Glutamatergic neuron (in vitro differentiated cells): ENCODE results near the gene RBBP4. TPM values are rescaled to one million over a fixed set of nuclear protein-coding genes. Genes with fewer than 3 reads are reported as not detected.

ENCODE experiments used
- DNase-seq: peaks from one replicate; pipeline ENCODE4 v3.0.0; 2022
- H3K27ac Mint-ChIP-seq: one replicate; pipeline ENCODE4 v1.8.0; 2020; ENCODE audit warnings: mild to moderate bottlenecking, mixed read lengths, inconsistent platforms; ENCODE audit not compliant: unreplicated experiment
- H3K27me3 Mint-ChIP-seq: one replicate; pipeline ENCODE4 v1.8.0; 2020; ENCODE audit warnings: mild to moderate bottlenecking, moderate library complexity, mixed read lengths, inconsistent platforms; ENCODE audit not compliant: unreplicated experiment
- H3K36me3 Mint-ChIP-seq: one replicate; pipeline ENCODE4 v1.8.0; 2020; ENCODE audit warnings: mild to moderate bottlenecking, mixed read lengths, inconsistent platforms; ENCODE audit not compliant: unreplicated experiment
- H3K4me1 Mint-ChIP-seq: one replicate; pipeline ENCODE4 v1.8.0; 2020; ENCODE audit warnings: mild to moderate bottlenecking, low read depth, mixed read lengths, inconsistent platforms; ENCODE audit not compliant: unreplicated experiment
- H3K4me3 Mint-ChIP-seq: one replicate; pipeline ENCODE4 v1.8.0; 2020; ENCODE audit warnings: mild to moderate bottlenecking, mixed read lengths, inconsistent platforms; ENCODE audit not compliant: unreplicated experiment
- H3K9me3 Mint-ChIP-seq: one replicate; pipeline ENCODE4 v1.8.0; 2020; ENCODE audit warnings: mild to moderate bottlenecking, moderate library complexity, mixed read lengths, inconsistent platforms; ENCODE audit not compliant: unreplicated experiment
- total RNA-seq: library from RNA; stranded (reverse); fragmentation: NEBNext Ultra II Directional; extraction: Animal tissue kit (Norgen Biotek cat#: 25700); gene quantifications from one replicate; pipeline ENCODE4 v1.2.1, GENCODE V29; 2021; ENCODE audit not compliant: unreplicated experiment
- TF ChIP-seq, protein P1 (sequence below): fragments of 200-600 bp; sonication (generic); IDR thresholded peaks from one replicate; pipeline ENCODE4 v1.5.0; 2021; ENCODE audit not compliant: partially characterized antibody, unreplicated experiment

Gene RBBP4
- total RNA-seq, 1 donor from 2014 or later: 332 TPM

DNA sequence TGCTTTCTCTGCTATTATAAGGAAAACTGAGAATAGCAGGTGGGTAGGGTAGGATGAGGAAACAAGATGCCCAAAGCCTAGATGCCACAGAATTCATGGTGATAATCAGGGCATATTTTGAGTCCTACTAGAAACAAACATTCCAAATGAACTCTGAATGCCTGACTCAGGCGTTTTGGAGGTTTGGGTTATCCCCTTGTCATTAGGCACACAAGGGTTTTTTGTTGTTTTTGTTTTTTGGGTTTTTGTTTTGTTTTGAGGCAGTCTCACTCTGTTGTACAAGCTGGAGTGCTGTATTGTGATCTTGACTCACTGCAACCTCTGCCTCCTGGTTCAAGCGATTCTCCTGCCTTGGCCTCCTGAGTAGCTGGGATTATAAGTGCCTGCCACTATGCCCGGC lies 32.4 kb downstream of the RBBP4 start:
- H3K36me3 Mint-ChIP-seq: no peaks in the 10 kb centered on the region
- no peak for DNase-seq
- no peaks in the 10 kb centered on the region for H3K4me1 Mint-ChIP-seq
- TF ChIP-seq, protein P1, sequence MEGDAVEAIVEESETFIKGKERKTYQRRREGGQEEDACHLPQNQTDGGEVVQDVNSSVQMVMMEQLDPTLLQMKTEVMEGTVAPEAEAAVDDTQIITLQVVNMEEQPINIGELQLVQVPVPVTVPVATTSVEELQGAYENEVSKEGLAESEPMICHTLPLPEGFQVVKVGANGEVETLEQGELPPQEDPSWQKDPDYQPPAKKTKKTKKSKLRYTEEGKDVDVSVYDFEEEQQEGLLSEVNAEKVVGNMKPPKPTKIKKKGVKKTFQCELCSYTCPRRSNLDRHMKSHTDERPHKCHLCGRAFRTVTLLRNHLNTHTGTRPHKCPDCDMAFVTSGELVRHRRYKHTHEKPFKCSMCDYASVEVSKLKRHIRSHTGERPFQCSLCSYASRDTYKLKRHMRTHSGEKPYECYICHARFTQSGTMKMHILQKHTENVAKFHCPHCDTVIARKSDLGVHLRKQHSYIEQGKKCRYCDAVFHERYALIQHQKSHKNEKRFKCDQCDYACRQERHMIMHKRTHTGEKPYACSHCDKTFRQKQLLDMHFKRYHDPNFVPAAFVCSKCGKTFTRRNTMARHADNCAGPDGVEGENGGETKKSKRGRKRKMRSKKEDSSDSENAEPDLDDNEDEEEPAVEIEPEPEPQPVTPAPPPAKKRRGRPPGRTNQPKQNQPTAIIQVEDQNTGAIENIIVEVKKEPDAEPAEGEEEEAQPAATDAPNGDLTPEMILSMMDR: no peak
- no peak overlapping the region for H3K4me3 Mint-ChIP-seq
- no peak overlapping the region for H3K27ac Mint-ChIP-seq
- peaks cover 1% of the 10 kb centered on the region for H3K27me3 Mint-ChIP-seq
- no peaks in the 10 kb centered on the region for H3K9me3 Mint-ChIP-seq

GRCh38 chr1:32684167-32684811 lies 33.3 kb downstream of the RBBP4 start:
- Mint-ChIP-seq H3K27me3 (peaks cover 1% of the 10 kb centered on the region), H3K4me3 (no peak overlapping the region), H3K36me3 (no peaks in the 10 kb centered on the region), H3K27ac (no peak overlapping the region), H3K4me1 (no peaks in the 10 kb centered on the region), H3K9me3 (no peaks in the 10 kb centered on the region)
- TF ChIP-seq, protein P1: no peak
- no peak for DNase-seq

- peak overlapping the region; percentile 5 for H3K27ac Mint-ChIP-seq
- no peak for DNase-seq
Measured at GRCh38 chr1:32685498-32685897, 34.5 kb downstream of the RBBP4 start.

GRCh38 chr1:32686387-32686786 lies 35.4 kb downstream of the RBBP4 start:
- H3K9me3 Mint-ChIP-seq: no peaks in the 10 kb centered on the region
- no peak overlapping the region for H3K27ac Mint-ChIP-seq
- H3K27me3 Mint-ChIP-seq: peaks cover 1% of the 10 kb centered on the region
- no peaks in the 10 kb centered on the region for H3K4me1 Mint-ChIP-seq
- H3K4me3 Mint-ChIP-seq: no peak overlapping the region
- TF ChIP-seq, protein P1: no peak
- DNase-seq: no peak
- no peaks in the 10 kb centered on the region for H3K36me3 Mint-ChIP-seq

More at GRCh38 chr1:32685498-32685897, 34.5 kb downstream of the RBBP4 start:
- Mint-ChIP-seq H3K4me3 (no peak overlapping the region), H3K4me1 (no peaks in the 10 kb centered on the region), H3K9me3 (no peaks in the 10 kb centered on the region), H3K36me3 (no peaks in the 10 kb centered on the region), H3K27me3 (peaks cover 1% of the 10 kb centered on the region)
- TF ChIP-seq, protein P1: no peak

DNA sequence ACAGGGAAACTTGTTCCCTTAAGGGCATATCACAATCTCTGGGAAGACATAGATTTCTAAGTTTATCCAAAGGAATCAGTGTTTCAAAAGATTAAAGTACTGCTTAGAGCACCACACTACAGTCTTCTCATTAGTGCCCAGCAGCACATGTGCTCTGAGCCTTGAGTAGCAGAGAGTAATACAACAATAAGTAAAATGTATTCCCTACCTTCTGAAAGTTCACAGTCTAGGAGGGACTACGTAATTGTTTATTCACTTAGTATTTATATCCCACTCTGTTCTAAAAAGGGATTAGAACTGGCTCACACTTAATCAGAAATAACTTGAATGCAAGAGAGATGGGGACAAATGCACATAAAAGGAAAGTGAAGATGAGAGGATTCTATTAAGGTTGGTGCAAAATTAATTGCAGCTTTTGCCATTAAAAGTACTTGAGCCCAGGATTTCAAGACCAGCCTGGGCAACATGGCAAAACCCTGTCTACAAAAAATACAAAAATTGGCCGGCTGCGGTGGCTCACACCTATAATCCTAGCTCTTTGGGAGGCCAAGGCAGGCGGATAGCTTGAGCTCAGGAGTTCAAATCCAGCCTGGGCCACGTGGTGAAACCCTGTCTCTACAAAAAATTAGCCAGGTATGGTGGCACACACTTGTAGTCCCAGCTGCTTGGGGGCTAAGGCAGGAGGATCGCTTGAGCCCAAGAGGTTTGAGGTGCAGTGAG lies 42.6 kb downstream of the RBBP4 start:
- H3K27ac Mint-ChIP-seq: no peak overlapping the region
- no peaks in the 10 kb centered on the region for H3K4me1 Mint-ChIP-seq
- DNase-seq: no peak
- TF ChIP-seq, protein P1: no peak
- H3K4me3 Mint-ChIP-seq: no peak overlapping the region
- H3K36me3 Mint-ChIP-seq: peaks cover 5% of the 10 kb centered on the region
- no peaks in the 10 kb centered on the region for H3K27me3 Mint-ChIP-seq
- no peaks in the 10 kb centered on the region for H3K9me3 Mint-ChIP-seq
